Pancreas (tissue), 10 donors: ENCODE measurements around the gene TRIM17. TPM values are rescaled to one million over a fixed set of nuclear protein-coding genes. Genes with fewer than 3 reads are reported as not detected.

ENCODE experiments used
- ATAC-seq, 4 donors: fragments of 200-7000 bp; cut with Tn5 transposase; one replicate each; pipeline versions ENCODE4 v1.8.0 to v1.9.1; 2020; ENCODE audit warnings: mild to moderate bottlenecking in 4 of 4, moderate library complexity in 4 of 4
- DNase-seq, 6 donors: peaks; one replicate each; pipeline ENCODE4 v3.0.0-alpha.2; 2020
- FAIRE-seq: peaks from 2 replicates; lab custom pipeline; 2012; peaks lifted over from hg19 to GRCh38; lab: Jason Lieb, UNC
- H3K27ac ChIP-seq, 4 donors: fragments of 200-600 bp; sonication (generic); 1 replicate in 3 of 4; 2 replicates in 1 of 4; pipeline versions ENCODE4 v1.5.0 to v1.8.0; 2020
- H3K27me3 ChIP-seq, 4 donors: fragments of 200-600 bp; one replicate each; pipeline ENCODE4 v1.8.0; 2021
- H3K36me3 ChIP-seq, 3 donors: fragments of 200-600 bp; sonication (generic) in 1 of 3; one replicate each; pipeline versions ENCODE4 v1.5.0 to v1.8.0; 2020 to 2021
- H3K4me1 ChIP-seq, 3 donors: fragments of 200-600 bp; one replicate each; pipeline ENCODE4 v1.8.0; 2021
- H3K4me3 ChIP-seq, 4 donors: fragments of 200-600 bp; sonication (generic) in 2 of 4; one replicate each; pipeline versions ENCODE4 v1.5.0 to v1.8.0; 2020 to 2021
- H3K9me3 ChIP-seq, 4 donors: fragments of 200-600 bp; one replicate each; pipeline ENCODE4 v1.8.0; 2021
- WGBS, 2 donors: extraction: QIAGEN DNeasy Blood & Tissue Kit; methylation state at CpG; one replicate each; pipeline ENCODE4 v1.1.7; 2013; 5-methylcytosine and 5-hydroxymethylcytosine counted together
- intact Hi-C, 3 donors: fragments of 100-400 bp; cut with DNase I; formaldehyde crosslinking; loops; one replicate each; pipeline versions ENCODE4 v1.11.1 to v1.14.2; 2022
- polyA plus RNA-seq, 2 donors: library from polyadenylated mRNA; stranded (reverse); fragments of 200-250 nt; gene quantifications; one replicate each; pipeline ENCODE4 v1.2.3, GENCODE V29; 2013
- total RNA-seq, 6 donors: library from RNA; stranded (reverse); fragmentation: NEBNext Ultra II Directional in 4 of 6; extraction: Animal tissue kit (Norgen Biotek cat#: 25700) in 4 of 6; gene quantifications; one replicate each; pipeline versions ENCODE4 v1.2.1 to v1.2.4, GENCODE V29; 2021 to 2023
- TF ChIP-seq, protein P1 (sequence below), 4 donors: fragments of 200-600 bp; sonication (generic) in 3 of 4; IDR thresholded peaks; one replicate each; pipeline versions ENCODE4 v1.5.0 to v1.8.0; 2021; ENCODE audit warnings: antibody characterized with exemption in 4 of 4
- donor health status: healthy with polysubstance abuse.
- donor health status: DM: no; HTN: no; CAD: no; lungs with moderate emphysema.
- donor health status: DM: no; HTN: no; CAD: no.
- donor health status: control.
- donor health status: control.
- donor health status: Bipolar disorder and iron deficiency.
- donor health status: DM: yes; HTN: yes; CAD: no.
- donor health status: DM: no; HTN: no; CAD: no.
- donor health status: DM: no; HTN: no; CAD: no.
- donor health status: DM: yes; HTN: yes; CAD: no.

Gene TRIM17
- total and polyA plus RNA-seq, 8 donors: 0.14 to 2.4 (median 0.38) TPM; not detected in 1

- no peak for ATAC-seq
- TF ChIP-seq, protein P1, sequence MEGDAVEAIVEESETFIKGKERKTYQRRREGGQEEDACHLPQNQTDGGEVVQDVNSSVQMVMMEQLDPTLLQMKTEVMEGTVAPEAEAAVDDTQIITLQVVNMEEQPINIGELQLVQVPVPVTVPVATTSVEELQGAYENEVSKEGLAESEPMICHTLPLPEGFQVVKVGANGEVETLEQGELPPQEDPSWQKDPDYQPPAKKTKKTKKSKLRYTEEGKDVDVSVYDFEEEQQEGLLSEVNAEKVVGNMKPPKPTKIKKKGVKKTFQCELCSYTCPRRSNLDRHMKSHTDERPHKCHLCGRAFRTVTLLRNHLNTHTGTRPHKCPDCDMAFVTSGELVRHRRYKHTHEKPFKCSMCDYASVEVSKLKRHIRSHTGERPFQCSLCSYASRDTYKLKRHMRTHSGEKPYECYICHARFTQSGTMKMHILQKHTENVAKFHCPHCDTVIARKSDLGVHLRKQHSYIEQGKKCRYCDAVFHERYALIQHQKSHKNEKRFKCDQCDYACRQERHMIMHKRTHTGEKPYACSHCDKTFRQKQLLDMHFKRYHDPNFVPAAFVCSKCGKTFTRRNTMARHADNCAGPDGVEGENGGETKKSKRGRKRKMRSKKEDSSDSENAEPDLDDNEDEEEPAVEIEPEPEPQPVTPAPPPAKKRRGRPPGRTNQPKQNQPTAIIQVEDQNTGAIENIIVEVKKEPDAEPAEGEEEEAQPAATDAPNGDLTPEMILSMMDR (IDR thresholded peaks at IDR 0.05): no peak
- FAIRE-seq: no peak
- 82 to 84% methylated on average over 7 of the region's 7 CpGs for WGBS, 2 donors
- peaks cover 0 to under 1% (median 0%) of the 10 kb centered on the region in 3 donors for H3K4me1 ChIP-seq
- intact Hi-C loops: no loop called here
- no peaks in the 10 kb centered on the region for H3K27me3 ChIP-seq
- H3K9me3 ChIP-seq: no peaks in the 10 kb centered on the region
- no peaks in the 10 kb centered on the region for H3K36me3 ChIP-seq
- H3K4me3 ChIP-seq: no peak overlapping the region
- no peak overlapping the region for H3K27ac ChIP-seq
- no peak for DNase-seq
Observed at GRCh38 chr1:228420968-228421826, 4.5 kb upstream of the TRIM17 start.

GRCh38 chr1:228417483-228418203 lies 982 bp upstream of the TRIM17 start:
- no peaks in the 10 kb centered on the region for H3K27me3 ChIP-seq
- ATAC-seq (peak in 1 of 4 donors; percentile 44), FAIRE-seq (no peak), DNase-seq (no peak)
- no peaks in the 10 kb centered on the region for H3K36me3 ChIP-seq
- WGBS, 2 donors: 82 to 87% methylated on average over 7 of the region's 7 CpGs
- intact Hi-C loops: no loop called here
- no peaks in the 10 kb centered on the region for H3K9me3 ChIP-seq
- no peak overlapping the region for H3K27ac ChIP-seq
- TF ChIP-seq, protein P1 (IDR thresholded peaks at IDR 0.05): no peak
- H3K4me1 ChIP-seq: peaks cover 0 to 5% (median 0%) of the 10 kb centered on the region in 3 donors
- H3K4me3 ChIP-seq: no peak overlapping the region

DNA sequence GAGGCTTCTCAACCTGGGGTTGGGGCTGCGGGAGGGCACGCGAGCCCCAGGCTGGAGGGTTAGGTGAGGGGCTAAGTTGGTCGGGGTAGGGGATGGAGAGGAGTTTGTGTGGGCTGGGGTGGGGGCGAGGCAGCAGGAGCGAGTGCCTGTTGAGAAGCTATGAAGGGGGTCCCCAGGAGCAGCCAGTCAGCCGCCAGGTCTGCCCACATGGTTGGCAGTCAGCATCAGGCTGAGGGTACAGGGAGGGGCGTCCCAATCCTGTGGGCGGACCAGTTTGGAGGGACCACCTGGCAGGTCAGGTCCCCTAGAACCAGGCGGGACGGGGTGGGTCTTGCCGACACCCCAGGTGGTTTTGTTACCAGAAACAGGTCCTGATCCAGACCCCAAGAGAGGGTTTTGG lies 400 bp upstream of the TRIM17 start:
- Histone ChIP-seq H3K4me1 (peaks cover 0 to 5% (median 0%) of the 10 kb centered on the region in 3 donors), H3K27ac (no peak overlapping the region), H3K27me3 (no peaks in the 10 kb centered on the region), H3K4me3 (no peak overlapping the region), H3K9me3 (no peaks in the 10 kb centered on the region), H3K36me3 (no peaks in the 10 kb centered on the region)
- TF ChIP-seq, protein P1 (IDR thresholded peaks at IDR 0.05): no peak
- DNase-seq (no peak), ATAC-seq (no peak), FAIRE-seq (no peak)
- intact Hi-C loops: no loop called here
- 58% methylated on average over 10 to 12 of the region's 12 CpGs for WGBS, 2 donors

DNA sequence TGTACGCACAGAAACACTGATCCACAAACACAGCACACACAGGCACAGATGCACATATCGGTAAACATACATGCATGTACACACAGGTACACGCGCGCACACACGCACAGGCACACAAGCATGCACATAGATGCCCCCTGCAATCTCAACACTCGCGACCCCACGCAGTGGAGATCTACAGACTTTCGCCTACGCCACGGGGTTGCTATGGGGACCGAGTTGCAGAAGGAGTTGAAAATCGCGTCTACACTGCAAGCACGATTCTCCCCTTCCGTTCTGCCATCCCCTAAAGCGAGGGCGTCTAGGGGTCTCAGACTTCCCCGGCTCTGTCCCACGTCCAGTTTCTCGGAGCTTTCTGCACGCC lies 826 bp downstream of the TRIM17 start:
- TF ChIP-seq, protein P1 (IDR thresholded peaks at IDR 0.05): no peak
- no peaks in the 10 kb centered on the region for H3K9me3 ChIP-seq
- no peak for DNase-seq
- no peaks in the 10 kb centered on the region for H3K36me3 ChIP-seq
- H3K27ac ChIP-seq: no peak overlapping the region
- intact Hi-C loops: no loop called here
- peak overlapping the region in 3 of 4 donors; percentile 29 to 47 (median 40) for H3K4me3 ChIP-seq
- ATAC-seq: peak in 1 of 4 donors; percentile 11
- H3K4me1 ChIP-seq: peaks cover 0 to 5% (median 0%) of the 10 kb centered on the region in 3 donors
- H3K27me3 ChIP-seq: no peaks in the 10 kb centered on the region
- FAIRE-seq: no peak
- WGBS, 2 donors: 22 to 23% methylated on average over 23 of the region's 23 CpGs
